Measurements from ENCODE around the gene SLC1A2. TPM values are rescaled to one million over a fixed set of nuclear protein-coding genes. Genes with fewer than 3 reads are reported as not detected.
A peak's percentile ranks its signal among the peaks of the same experiment; 100 is the strongest.

The SLC1A2 gene
- total RNA-seq, 1 experiment from 2014 or later = 0.25 TPM

DNA sequence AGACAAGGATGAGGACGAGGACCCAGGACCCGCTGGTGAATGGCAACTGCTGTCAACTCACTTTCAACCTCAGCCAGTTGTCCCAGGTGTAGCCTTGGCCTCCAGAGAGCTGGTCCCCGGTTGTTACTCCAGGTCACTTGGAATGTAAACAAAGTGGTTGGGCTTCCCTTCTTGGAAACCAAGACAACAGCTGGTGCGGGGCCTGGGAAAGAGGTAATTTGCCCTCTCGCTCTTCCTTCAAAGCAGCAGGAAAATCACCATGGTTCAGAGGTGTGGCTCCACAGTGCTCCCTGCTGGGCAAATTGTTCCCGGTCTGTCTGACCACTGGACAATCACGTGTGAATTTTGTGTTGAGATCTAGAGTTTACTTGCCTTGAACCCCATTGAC lies 15.0 kb downstream of the SLC1A2 start:
- Histone ChIP-seq H3K79me2 (ENCODE audit: insufficient read depth, low read length) (no peaks in the 10 kb centered on the region), H4K20me1 (ENCODE audit: insufficient read depth) (no peaks in the 10 kb centered on the region), H3K9me2 (ENCODE audit: insufficient read depth) (no peaks in the 10 kb centered on the region), H3K4me2 (ENCODE audit: low read length) (peak overlapping the region; percentile 57), H3K9me3 (ENCODE audit: control insufficient read depth in 1 of 2, insufficient read depth in 1 of 2, low read depth in 1 of 2, low read length in 2 of 2) (no peaks in the 10 kb centered on the region), H2AFZ (ENCODE audit: low read depth, low read length, poor library complexity, severe bottlenecking) (peak overlapping the region; percentile 87), H3K9ac (ENCODE audit: low read length) (no peak overlapping the region), H3K4me3 (replicated peaks in 1 of 2; ENCODE audit: low read depth in 1 of 2, low read length in 2 of 2) (0 out of 4 replicates have a peak overlapping the region, but pooled peaks of 1 of the 2 experiments have one; percentile 2), H3K27me3 (ENCODE audit: insufficient read depth, low read length) (no peaks in the 10 kb centered on the region), H3K36me3 (ENCODE audit: control insufficient read depth in 1 of 2, insufficient read depth in 2 of 2, low read length in 2 of 2) (no peaks in the 10 kb centered on the region), H3K27ac (ENCODE audit: low read depth, low read length) (no peak overlapping the region), H3K4me1 (ENCODE audit: control insufficient read depth in 1 of 2, insufficient read depth in 2 of 2, low read length in 2 of 2) (peaks cover 0 to 7% of the 10 kb centered on the region in 2 experiments; a peak in 2 of 4 replicates)
- TF ChIP-seq SIN3A (IDR thresholded peaks at IDR 0.05; ENCODE audit: low read depth) = no peak
- TF ChIP-seq MAX (IDR thresholded peaks at IDR 0.05) = peak; percentile 67; the same call in 1 of the 2 replicates
- no peak for TF ChIP-seq YY1 (IDR thresholded peaks at IDR 0.05; ENCODE audit: extremely low read depth, insufficient replicate concordance, low read depth, low read length)
- TF ChIP-seq RAD21 (IDR thresholded peaks at IDR 0.05; ENCODE audit: low read depth) = peak; percentile 71
- TF ChIP-seq CTCF (IDR thresholded peaks at IDR 0.05 in 2 of 3, conservative IDR thresholded peaks at IDR 0.05 in 1 of 3; ENCODE audit: borderline replicate concordance in 1 of 3, insufficient read depth in 1 of 3, low read depth in 2 of 3, low read length in 2 of 3) = peak; percentile 50 to 81 (median 73); a peak in 5 of 6 replicates
- no peak for TF ChIP-seq REST (IDR thresholded peaks at IDR 0.05; ENCODE audit: low read depth)
- TF ChIP-seq CBX3 (IDR thresholded peaks at IDR 0.05; ENCODE audit: low read depth) = no peak
- no peak for TF ChIP-seq JUND (IDR thresholded peaks at IDR 0.05)
- ATAC-seq = peak; percentile 94
- no TSS peak for BruUV-seq (replicated peaks)
- DNase-seq (ENCODE audit: low read depth, low spot score) = no peak
- POLR2A ChIA-PET = no interaction called here
- RAD21 ChIA-PET (ENCODE audit: low non-redundant PET in 1 of 2, low total read pairs in 2 of 2, uncharacterized antibody in 2 of 2, unreplicated experiment in 2 of 2) = no interaction called here
- CTCF ChIA-PET = interaction anchor here (1.0 to 1.3 kb wide), 3 partner anchors 8 to 506 kb away, joined by 3 to 4 read pairs (median 3); no protein-coding TSS in a partner anchor
- intact Hi-C loops (cut with micrococcal nuclease) = no loop called here

Measured in HCT116 (cell line).